Measurements from ENCODE around the gene VPS37B. TPM values are rescaled to one million over a fixed set of nuclear protein-coding genes. Genes with fewer than 3 reads are reported as not detected.

Gene VPS37B
- total and polyA plus RNA-seq, 8 donors = 13.5 to 30.1 (median 18.6) TPM

- DNase-seq = no peak
- no peaks in the 10 kb centered on the region for H3K27me3 ChIP-seq
- 95 to 97% methylated on average over 20 to 23 of the region's 23 CpGs for WGBS, 2 donors
- no peaks in the 10 kb centered on the region for H3K9me3 ChIP-seq
- intact Hi-C loops (cut with DNase I) = no loop called here
- ATAC-seq = no peak
- no peaks in the 10 kb centered on the region for H3K36me3 ChIP-seq
- H3K27ac ChIP-seq = no peak overlapping the region
- no peak overlapping the region for H3K4me3 ChIP-seq
- TF ChIP-seq CTCF (IDR thresholded peaks at IDR 0.05) = no peak
- FAIRE-seq = no peak
- no peaks in the 10 kb centered on the region for H3K4me1 ChIP-seq
Observed at GRCh38 chr12:122929812-122930211, 33.9 kb upstream of the VPS37B start.

- Histone ChIP-seq H3K4me1 (no peaks in the 10 kb centered on the region), H3K9me3 (no peaks in the 10 kb centered on the region), H3K27ac (no peak overlapping the region), H3K4me3 (no peak overlapping the region), H3K27me3 (no peaks in the 10 kb centered on the region), H3K36me3 (no peaks in the 10 kb centered on the region)
- DNase-seq (no peak), ATAC-seq (no peak), FAIRE-seq (no peak)
- 89 to 92% methylated on average over 14 of the region's 14 CpGs for WGBS, 2 donors
- no peak for TF ChIP-seq CTCF (IDR thresholded peaks at IDR 0.05)
- intact Hi-C loops (cut with DNase I) = no loop called here
Observed at GRCh38 chr12:122929148-122929538, 33.2 kb upstream of the VPS37B start.

- H3K27ac ChIP-seq = no peak overlapping the region
- FAIRE-seq (no peak), ATAC-seq (no peak), DNase-seq (no peak)
- H3K4me1 ChIP-seq = no peaks in the 10 kb centered on the region
- no peak for TF ChIP-seq CTCF (IDR thresholded peaks at IDR 0.05)
- WGBS, 2 donors = 84 to 87% methylated on average over 12 of the region's 12 CpGs
- intact Hi-C loops (cut with DNase I) = no loop called here
- H3K9me3 ChIP-seq = no peaks in the 10 kb centered on the region
- no peaks in the 10 kb centered on the region for H3K36me3 ChIP-seq
- H3K4me3 ChIP-seq = no peak overlapping the region
- no peaks in the 10 kb centered on the region for H3K27me3 ChIP-seq
Observed at GRCh38 chr12:122928404-122929147, 32.7 kb upstream of the VPS37B start.

GRCh38 chr12:122927756-122928403 is 32.0 kb upstream of the VPS37B start:
- DNase-seq (no peak), FAIRE-seq (no peak), ATAC-seq (no peak)
- TF ChIP-seq CTCF (IDR thresholded peaks at IDR 0.05) = no peak
- Histone ChIP-seq H3K4me1 (no peaks in the 10 kb centered on the region), H3K27me3 (no peaks in the 10 kb centered on the region), H3K36me3 (no peaks in the 10 kb centered on the region), H3K27ac (no peak overlapping the region), H3K9me3 (no peaks in the 10 kb centered on the region), H3K4me3 (no peak overlapping the region)
- intact Hi-C loops (cut with DNase I) = no loop called here
- 87 to 88% methylated on average over 11 of the region's 11 CpGs for WGBS, 2 donors

- Histone ChIP-seq H3K27ac (no peak overlapping the region), H3K9me3 (no peaks in the 10 kb centered on the region), H3K4me3 (no peak overlapping the region), H3K4me1 (peaks cover 0 to 3% (median 0%) of the 10 kb centered on the region in 3 donors), H3K27me3 (no peaks in the 10 kb centered on the region), H3K36me3 (no peaks in the 10 kb centered on the region)
- FAIRE-seq = no peak
- 45 to 51% methylated on average over 8 of the region's 8 CpGs for WGBS, 2 donors
- no peak for TF ChIP-seq CTCF (IDR thresholded peaks at IDR 0.05)
- peak in 1 of 4 donors; percentile 41 for ATAC-seq
- intact Hi-C loops (cut with DNase I) = no loop called here
- DNase-seq = no peak
Observed at GRCh38 chr12:122921917-122922316, 26.0 kb upstream of the VPS37B start.

Data from pancreas (tissue), 10 donors.